Trophoblast cell (in vitro differentiated cells and primary cell): ENCODE data around the gene CBFB.

Experiments
- DNase-seq, 2 donors: peaks; one replicate each; pipeline ENCODE4 v3.0.0-alpha.2; 2016
- H2AFZ ChIP-seq: 2 replicates; pipeline ENCODE4 v1.6.1; 2013; ENCODE audit warnings: low read length, moderate library complexity, mild to moderate bottlenecking; ENCODE audit not compliant: insufficient read depth, poor library complexity
- H2AK5ac ChIP-seq: 2 replicates; pipeline ENCODE4 v1.6.1; 2013; ENCODE audit warnings: mild to moderate bottlenecking, low read length
- H2BK120ac ChIP-seq: 2 replicates; pipeline ENCODE4 v1.6.1; 2013; ENCODE audit warnings: low read length, mild to moderate bottlenecking, moderate library complexity; ENCODE audit not compliant: insufficient read depth, poor library complexity
- H2BK12ac ChIP-seq: 2 replicates; pipeline ENCODE4 v1.6.1; 2013; ENCODE audit warnings: mild to moderate bottlenecking, low read length, moderate library complexity
- H2BK5ac ChIP-seq: 2 replicates; pipeline ENCODE4 v1.6.1; 2013; ENCODE audit warnings: low read length, low read depth, moderate library complexity, mild to moderate bottlenecking; ENCODE audit not compliant: poor library complexity
- H3K14ac ChIP-seq: 2 replicates; pipeline ENCODE4 v1.6.1; 2013; ENCODE audit warnings: mild to moderate bottlenecking, low read length
- H3K18ac ChIP-seq: 2 replicates; pipeline ENCODE4 v1.6.1; 2013; ENCODE audit warnings: mild to moderate bottlenecking, low read length
- H3K23ac ChIP-seq: 2 replicates; pipeline ENCODE4 v1.6.1; 2013; ENCODE audit warnings: low read length
- H3K27ac ChIP-seq: 2 replicates; pipeline ENCODE4 v1.5.1; 2013; ENCODE audit warnings: low read depth, mild to moderate bottlenecking, inconsistent platforms, low read length, moderate library complexity
- H3K27me3 ChIP-seq: 2 replicates; pipeline ENCODE4 v1.6.1; 2013; ENCODE audit warnings: inconsistent platforms, mild to moderate bottlenecking, low read length, moderate library complexity; ENCODE audit not compliant: insufficient read depth
- H3K36me3 ChIP-seq, 2 experiments: 1 replicate in 1 of 2; 2 replicates in 1 of 2; pipeline ENCODE4 v1.6.1; 2013; ENCODE audit warnings: low read length in 2 of 2, mild to moderate bottlenecking in 2 of 2, moderate library complexity in 1 of 2; ENCODE audit not compliant: insufficient read depth in 2 of 2, control insufficient read depth in 1 of 2
- H3K4ac ChIP-seq: 2 replicates; pipeline ENCODE4 v1.6.1; 2013; ENCODE audit warnings: low read depth, mild to moderate bottlenecking, low read length, moderate library complexity
- H3K4me1 ChIP-seq, 2 experiments: 1 replicate in 1 of 2; 2 replicates in 1 of 2; pipeline ENCODE4 v1.6.1; 2013; ENCODE audit warnings: low read length in 2 of 2, mild to moderate bottlenecking in 2 of 2, moderate library complexity in 1 of 2; ENCODE audit not compliant: insufficient read depth in 2 of 2, control insufficient read depth in 1 of 2
- H3K4me2 ChIP-seq: 2 replicates; pipeline ENCODE4 v1.6.1; 2013; ENCODE audit warnings: inconsistent platforms, mild to moderate bottlenecking, low read length, moderate library complexity
- H3K4me3 ChIP-seq: 2 replicates; pipeline ENCODE4 v1.5.1; 2013; ENCODE audit warnings: mild to moderate bottlenecking, low read depth, low read length, inconsistent platforms
- H3K79me1 ChIP-seq: one replicate; pipeline ENCODE4 v1.6.1; 2013; ENCODE audit warnings: low read length
- H3K79me2 ChIP-seq: 2 replicates; pipeline ENCODE4 v1.6.1; 2013; ENCODE audit warnings: low read length, mild to moderate bottlenecking; ENCODE audit not compliant: control insufficient read depth, insufficient read depth, poor library complexity
- H3K9ac ChIP-seq: 2 replicates; pipeline ENCODE4 v1.6.1; 2013; ENCODE audit warnings: mild to moderate bottlenecking, low read length
- H3K9me3 ChIP-seq: 2 replicates; pipeline ENCODE4 v1.6.1; 2013; ENCODE audit warnings: low read depth, mild to moderate bottlenecking, control low read depth, inconsistent platforms, low read length; ENCODE audit not compliant: insufficient read depth
- H4K12ac ChIP-seq: 2 replicates; pipeline ENCODE4 v1.6.1; 2013; ENCODE audit warnings: low read depth, mild to moderate bottlenecking, low read length, moderate library complexity
- H4K8ac ChIP-seq: 2 replicates; pipeline ENCODE4 v1.6.1; 2013; ENCODE audit warnings: low read depth, mild to moderate bottlenecking, low read length, moderate library complexity
- H4K91ac ChIP-seq: one replicate; pipeline ENCODE4 v1.6.1; 2013; ENCODE audit warnings: low read depth, mild to moderate bottlenecking, low read length, moderate library complexity
- WGBS: extraction: QIAGEN DNeasy Blood & Tissue Kit; methylation state at CpG from one replicate; pipeline ENCODE4 v1.1.7; 2013; ENCODE audit warnings: missing lambda C conversion rate; ENCODE audit not compliant: insufficient read length, insufficient coverage; ENCODE audit errors: extremely low coverage; 5-methylcytosine and 5-hydroxymethylcytosine counted together

The CBFB gene

GRCh38 chr16:67017421-67017750 lies 11.6 kb upstream of the CBFB start:
- no peak overlapping the region for H3K14ac ChIP-seq
- H3K4ac ChIP-seq, result no peak overlapping the region
- WGBS, result no CpG with 5 or more reads among the region's 4 CpGs

GRCh38 chr16:67017810-67018488 lies 11.0 kb upstream of the CBFB start:
- Histone ChIP-seq H2AK5ac (no peak overlapping the region), H3K18ac (no peak overlapping the region), H3K27ac (no peak overlapping the region), H3K9me3 (no peaks in the 10 kb centered on the region), H3K27me3 (peaks cover 13% of the 10 kb centered on the region), H3K79me2 (no peaks in the 10 kb centered on the region), H3K23ac (no peak overlapping the region), H4K12ac (no peak overlapping the region), H3K4me1 (peaks cover 30 to 32% of the 10 kb centered on the region in 2 experiments), H2BK120ac (no peak overlapping the region), H2BK12ac (no peak overlapping the region), H2AFZ (no peak overlapping the region), H3K4me2 (no peak overlapping the region), H2BK5ac (no peak overlapping the region), H3K14ac (no peak overlapping the region), H3K36me3 (no peaks in the 10 kb centered on the region), H3K4ac (no peak overlapping the region), H4K91ac (no peak overlapping the region), H3K9ac (no peak overlapping the region), H3K79me1 (peaks cover 14% of the 10 kb centered on the region), H4K8ac (no peak overlapping the region), H3K4me3 (no peak overlapping the region)
- peak; percentile 96 to 99 for DNase-seq
- no CpG with 5 or more reads among the region's 6 CpGs for WGBS

More at GRCh38 chr16:67017421-67017750, 11.6 kb upstream of the CBFB start:
- no peak overlapping the region for H3K23ac ChIP-seq
- H3K79me2 ChIP-seq, result no peaks in the 10 kb centered on the region
- H3K4me3 ChIP-seq, result no peak overlapping the region
- no peak overlapping the region for H4K12ac ChIP-seq
- no peaks in the 10 kb centered on the region for H3K36me3 ChIP-seq
- H3K27ac ChIP-seq, result no peak overlapping the region
- H3K9ac ChIP-seq, result no peak overlapping the region
- H2BK5ac ChIP-seq, result no peak overlapping the region
- no peaks in the 10 kb centered on the region for H3K9me3 ChIP-seq
- no peak overlapping the region for H3K4me2 ChIP-seq
- H4K91ac ChIP-seq, result peak overlapping the region; percentile 88
- peak overlapping the region; percentile 15 for H2BK12ac ChIP-seq
- H4K8ac ChIP-seq, result no peak overlapping the region
- no peak overlapping the region for H2AFZ ChIP-seq
- peaks cover 14% of the 10 kb centered on the region for H3K79me1 ChIP-seq
- peaks cover 13% of the 10 kb centered on the region for H3K27me3 ChIP-seq
- no peak overlapping the region for H2AK5ac ChIP-seq
- no peak overlapping the region for H3K18ac ChIP-seq
- no peak overlapping the region for H2BK120ac ChIP-seq
- peaks cover 28 to 31% of the 10 kb centered on the region in 2 experiments for H3K4me1 ChIP-seq
- no peak for DNase-seq

GRCh38 chr16:67019171-67019570 lies 9.8 kb upstream of the CBFB start:
- H4K91ac ChIP-seq, result no peak overlapping the region
- H3K4me1 ChIP-seq, result peaks cover 25 to 26% of the 10 kb centered on the region in 2 experiments
- H3K79me1 ChIP-seq, result peaks cover 14% of the 10 kb centered on the region
- no peak for DNase-seq
- no peak overlapping the region for H2AK5ac ChIP-seq
- no CpG with 5 or more reads among the region's 8 CpGs for WGBS
- no peak overlapping the region for H4K8ac ChIP-seq
- no peak overlapping the region for H3K14ac ChIP-seq
- H3K4ac ChIP-seq, result no peak overlapping the region
- H3K23ac ChIP-seq, result no peak overlapping the region
- no peak overlapping the region for H4K12ac ChIP-seq
- no peak overlapping the region for H3K9ac ChIP-seq
- H2AFZ ChIP-seq, result no peak overlapping the region
- H3K18ac ChIP-seq, result no peak overlapping the region
- H3K27me3 ChIP-seq, result peaks cover 4% of the 10 kb centered on the region
- H3K4me2 ChIP-seq, result no peak overlapping the region
- no peak overlapping the region for H2BK5ac ChIP-seq
- no peak overlapping the region for H3K27ac ChIP-seq
- H2BK120ac ChIP-seq, result no peak overlapping the region
- H3K4me3 ChIP-seq, result no peak overlapping the region
- H3K9me3 ChIP-seq, result no peaks in the 10 kb centered on the region
- H3K79me2 ChIP-seq, result no peaks in the 10 kb centered on the region
- H2BK12ac ChIP-seq, result peak overlapping the region; percentile 33
- H3K36me3 ChIP-seq, result no peaks in the 10 kb centered on the region

DNA sequence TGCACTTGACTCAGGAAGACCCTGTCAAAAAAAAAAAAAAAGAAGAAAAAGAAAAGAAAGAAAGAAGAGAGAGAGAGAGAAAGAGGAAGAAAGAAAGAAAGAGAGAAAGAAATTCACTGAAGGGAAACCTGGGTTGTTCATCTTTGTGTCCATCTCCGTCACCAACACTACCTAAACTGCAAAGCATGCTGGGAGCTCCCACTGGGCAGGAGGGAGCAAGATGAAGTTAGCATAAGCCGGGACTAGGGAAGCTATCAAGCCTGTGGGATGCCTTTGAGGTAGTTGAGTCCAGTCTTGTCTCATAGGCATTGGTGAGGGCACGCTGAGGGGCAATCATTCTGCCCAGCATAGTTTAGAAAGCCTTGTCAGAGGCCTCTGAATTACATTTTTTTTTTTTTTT lies 7.6 kb upstream of the CBFB start:
- Histone ChIP-seq H3K4ac (no peak overlapping the region), H2AK5ac (no peak overlapping the region), H4K12ac (no peak overlapping the region), H3K18ac (no peak overlapping the region), H3K4me2 (no peak overlapping the region), H3K4me1 (peaks cover 16 to 23% of the 10 kb centered on the region in 2 experiments), H3K23ac (no peak overlapping the region), H3K36me3 (no peaks in the 10 kb centered on the region), H3K79me2 (no peaks in the 10 kb centered on the region), H3K27me3 (no peaks in the 10 kb centered on the region), H3K9ac (no peak overlapping the region), H3K27ac (no peak overlapping the region), H3K79me1 (peaks cover 8% of the 10 kb centered on the region), H4K8ac (no peak overlapping the region), H2BK5ac (no peak overlapping the region), H2BK120ac (no peak overlapping the region), H3K9me3 (no peaks in the 10 kb centered on the region), H3K14ac (no peak overlapping the region), H4K91ac (no peak overlapping the region), H3K4me3 (no peak overlapping the region), H2BK12ac (peak overlapping the region; percentile 69), H2AFZ (no peak overlapping the region)
- DNase-seq, result no peak
- WGBS, result no CpG with 5 or more reads among the region's 3 CpGs
